ENCODE results near the gene C2orf42.
"Not testable (repeated sequence)": the region's sequence is repeated elsewhere in the genome, so short reads cannot be mapped to it uniquely, and the experiment has no call there.

- not testable (repeated sequence) for TF ChIP-seq CTCF (IDR thresholded peaks at IDR 0.05; ENCODE audit: borderline replicate concordance, extremely low read depth, low read length, poor library complexity, severe bottlenecking); EZH2 (IDR thresholded peaks at IDR 0.05; ENCODE audit: borderline replicate concordance, low read depth, low read length, severe bottlenecking)
Measured at GRCh38 chr2:70148211-70148760, 42.5 kb downstream of the C2orf42 start.

All from DND-41 (cell line).